Right renal cortex interstitium (tissue), 3 donors: ENCODE measurements around the gene GSTA5. TPM values are rescaled to one million over a fixed set of nuclear protein-coding genes. Genes with fewer than 3 reads are reported as not detected.
"Not testable (repeated sequence)": the region's sequence is repeated elsewhere in the genome, so short reads cannot be mapped to it uniquely, and the experiment has no call there.

ENCODE experiments used
- DNase-seq, 3 donors: peaks; one replicate each; pipeline ENCODE4 v3.0.0-alpha.2; 2013; ENCODE audit warnings: low read depth in 3 of 3, low spot score in 2 of 3
- polyA plus RNA-seq, 3 donors: library from polyadenylated mRNA; unstranded; fragments of 120-200 nt; gene quantifications; one replicate each; pipeline ENCODE4 v1.2.1, GENCODE V29; 2013; ENCODE audit not compliant: insufficient read length in 3 of 3

The GSTA5 gene
- polyA plus RNA-seq: not detected

DNA sequence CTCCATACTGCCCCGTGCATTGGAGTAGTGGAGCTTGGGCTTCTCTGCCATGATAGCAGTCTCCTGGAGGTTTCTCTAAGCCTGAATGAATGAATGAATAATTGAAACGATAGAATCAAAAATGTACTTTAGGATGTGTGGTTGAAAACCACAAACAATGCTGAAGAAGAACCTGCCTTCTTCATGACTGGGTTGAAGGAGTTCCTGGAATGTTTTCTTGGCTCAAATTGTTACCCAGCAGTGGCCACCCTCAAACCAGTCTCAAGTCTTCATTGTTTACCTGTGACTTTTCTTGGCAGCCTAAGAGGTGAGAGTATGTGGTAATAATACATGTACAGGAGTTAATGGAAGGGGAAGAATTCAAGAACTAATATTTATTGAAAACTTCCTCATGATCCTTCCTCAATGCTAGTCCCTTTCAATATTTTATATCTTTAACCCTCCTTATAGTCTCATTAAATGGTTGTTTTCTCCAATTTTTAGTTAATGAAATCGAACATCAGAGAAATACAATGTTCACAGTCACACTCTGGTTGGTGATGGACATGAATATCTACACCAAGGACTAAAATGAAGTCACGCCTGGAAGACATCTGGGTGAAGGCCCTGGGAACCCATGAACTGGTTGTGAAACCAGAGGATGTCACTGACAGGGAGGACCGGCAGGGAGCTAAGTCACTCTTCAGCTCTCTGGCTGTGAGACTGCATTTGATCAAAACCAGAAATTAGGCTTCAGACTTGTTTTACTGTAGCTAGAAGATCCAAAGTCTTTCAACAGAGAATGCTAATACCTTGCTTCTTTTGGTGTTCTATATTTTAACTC is at the start of gene GSTA5:
Gene GSTA5 (minus strand): TSS at position 51 of the 823 bp plus-strand sequence.
- no peak for DNase-seq

DNA sequence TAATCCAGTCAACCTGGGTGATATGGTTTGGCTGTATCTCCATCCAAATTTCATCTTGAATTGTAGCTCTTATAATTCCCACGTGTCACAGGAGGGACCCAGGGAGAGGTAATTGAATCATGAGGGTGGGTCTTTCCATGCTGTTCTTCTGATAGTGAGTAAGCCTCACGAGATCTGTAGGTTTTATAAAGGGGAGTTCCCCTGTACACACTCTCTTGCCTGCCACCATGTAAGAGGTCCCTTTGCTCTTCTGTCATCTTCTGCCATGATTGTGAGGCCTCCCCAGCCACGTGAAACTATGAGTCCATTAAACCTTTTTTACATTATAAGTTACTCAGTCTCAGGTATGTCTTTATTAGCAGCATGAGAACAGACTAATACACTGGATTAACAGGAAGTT is 49.4 kb upstream of the GSTA5 start:
- DNase-seq: no peak

DNA sequence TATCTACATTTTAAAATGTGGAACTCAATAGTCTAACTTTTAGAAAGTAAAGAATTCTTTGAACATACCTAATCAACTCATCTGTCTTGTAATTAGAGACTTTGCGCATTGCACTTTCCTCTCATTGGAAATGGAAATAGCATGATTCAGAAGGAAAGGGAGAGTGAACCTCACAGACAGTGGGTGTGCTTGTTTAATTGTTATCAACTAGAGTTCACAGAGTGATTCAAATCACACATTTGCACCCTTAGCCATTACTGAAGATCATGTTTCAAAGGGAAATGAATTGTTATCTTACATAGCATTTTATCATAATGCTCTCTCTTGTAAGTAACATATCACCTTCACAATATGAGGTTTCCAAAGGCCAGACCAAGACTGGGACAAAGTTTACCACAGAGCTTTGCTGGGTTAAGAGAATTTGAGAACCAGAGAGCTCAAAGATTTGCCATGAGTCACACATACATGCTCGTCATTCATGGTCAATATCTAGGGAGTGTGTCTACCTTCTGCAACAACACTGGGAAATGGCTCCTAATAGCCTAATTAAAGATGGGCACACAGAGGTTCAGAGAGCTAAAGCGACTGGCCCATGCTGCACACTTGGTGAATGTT is 47.4 kb upstream of the GSTA5 start:
- DNase-seq: no peak

DNA sequence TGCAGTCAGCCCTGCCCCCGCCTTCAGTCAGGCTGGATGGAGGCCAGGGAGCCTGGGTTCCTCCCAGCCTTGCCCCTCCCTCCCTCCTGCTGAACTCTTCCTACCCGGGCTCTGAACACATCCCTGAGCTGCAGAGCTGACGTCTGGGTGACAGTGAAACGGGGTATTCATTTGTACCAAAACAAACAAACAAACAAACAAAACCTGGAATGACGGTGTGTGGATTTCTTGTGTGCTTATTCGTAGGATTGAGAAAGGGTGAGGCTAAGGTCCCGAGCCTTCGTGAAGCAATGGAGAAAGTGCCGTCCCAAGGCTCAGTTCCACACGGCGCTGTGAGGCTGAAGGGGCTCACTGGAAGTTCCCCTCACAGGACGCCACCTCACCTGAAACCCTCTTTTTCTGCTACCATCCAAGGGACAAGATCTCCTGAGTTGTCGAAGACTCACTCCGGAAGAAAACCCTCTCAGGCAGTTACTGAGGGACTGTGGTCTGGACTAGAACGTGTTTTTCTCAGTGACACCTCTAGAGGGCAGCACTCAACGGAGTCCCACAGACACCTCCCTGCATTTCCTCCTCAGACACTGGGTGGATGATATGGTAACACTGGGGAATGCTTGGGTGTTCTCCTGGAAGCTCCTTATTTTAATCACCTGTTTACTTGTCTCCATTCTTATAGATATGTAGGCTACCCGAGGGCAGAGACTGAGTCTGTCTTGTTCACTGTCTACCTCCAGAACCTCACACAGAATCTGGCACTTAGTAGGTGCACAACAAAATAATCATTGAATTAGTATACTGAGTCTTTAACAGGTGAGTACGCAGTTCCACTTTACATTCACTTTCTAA is 41.6 kb upstream of the GSTA5 start:
- peak; percentile 38 to 56 (median 39) for DNase-seq

DNA sequence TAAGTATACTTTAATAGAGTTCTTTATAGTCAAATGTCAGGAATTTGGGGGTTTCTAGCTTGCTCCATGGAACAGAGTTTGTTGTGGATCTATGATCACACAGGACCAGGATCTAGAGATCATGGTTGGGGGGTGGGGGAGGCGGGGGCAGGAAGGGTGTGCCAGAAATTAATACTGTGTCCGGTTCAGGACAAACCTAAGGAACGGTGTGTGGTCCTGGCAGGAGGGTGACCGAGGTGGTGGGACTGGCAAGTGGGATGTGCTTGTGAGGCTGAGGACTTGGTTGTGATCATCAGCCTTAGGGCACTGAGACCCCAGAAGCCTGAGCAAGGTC is 41.0 kb upstream of the GSTA5 start:
- no peak for DNase-seq

DNA sequence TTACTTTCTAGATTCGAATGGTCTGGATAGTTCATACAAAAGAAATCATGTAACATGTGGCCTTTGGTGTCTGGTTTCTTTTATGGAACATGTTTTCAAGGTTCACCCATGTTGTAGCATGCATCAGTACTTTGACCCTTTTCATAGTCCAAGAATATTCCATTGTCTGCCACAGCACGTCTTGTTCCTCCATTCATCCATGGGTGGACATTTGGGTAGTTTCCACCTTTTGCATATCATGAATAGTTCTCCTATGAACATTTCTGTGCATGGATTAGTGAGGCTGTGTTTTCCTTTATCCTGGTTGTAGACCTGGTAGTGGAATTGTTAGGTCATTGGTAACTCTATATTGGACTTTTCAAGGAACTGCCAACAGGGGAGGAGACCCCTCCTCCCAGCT is 37.2 kb upstream of the GSTA5 start:
- DNase-seq: no peak

DNA sequence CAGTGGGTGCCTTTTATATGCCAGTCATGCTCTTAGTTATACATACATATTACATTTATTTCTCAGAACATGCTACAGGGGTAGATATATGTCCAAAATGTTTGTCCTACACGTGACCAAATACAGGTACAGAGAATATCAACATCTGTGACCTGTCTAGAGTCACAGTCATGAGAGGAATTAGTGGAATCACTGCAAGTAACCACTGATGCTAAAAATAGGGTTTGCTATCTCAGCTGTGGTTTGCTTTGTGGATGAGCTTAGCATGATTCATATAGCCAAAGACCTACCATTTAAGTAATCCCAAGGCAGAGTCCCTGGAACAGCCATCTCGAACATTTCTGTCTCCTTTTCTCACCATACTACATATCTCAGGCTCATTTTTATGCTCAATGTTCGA is 36.6 kb upstream of the GSTA5 start:
- no peak for DNase-seq

DNA sequence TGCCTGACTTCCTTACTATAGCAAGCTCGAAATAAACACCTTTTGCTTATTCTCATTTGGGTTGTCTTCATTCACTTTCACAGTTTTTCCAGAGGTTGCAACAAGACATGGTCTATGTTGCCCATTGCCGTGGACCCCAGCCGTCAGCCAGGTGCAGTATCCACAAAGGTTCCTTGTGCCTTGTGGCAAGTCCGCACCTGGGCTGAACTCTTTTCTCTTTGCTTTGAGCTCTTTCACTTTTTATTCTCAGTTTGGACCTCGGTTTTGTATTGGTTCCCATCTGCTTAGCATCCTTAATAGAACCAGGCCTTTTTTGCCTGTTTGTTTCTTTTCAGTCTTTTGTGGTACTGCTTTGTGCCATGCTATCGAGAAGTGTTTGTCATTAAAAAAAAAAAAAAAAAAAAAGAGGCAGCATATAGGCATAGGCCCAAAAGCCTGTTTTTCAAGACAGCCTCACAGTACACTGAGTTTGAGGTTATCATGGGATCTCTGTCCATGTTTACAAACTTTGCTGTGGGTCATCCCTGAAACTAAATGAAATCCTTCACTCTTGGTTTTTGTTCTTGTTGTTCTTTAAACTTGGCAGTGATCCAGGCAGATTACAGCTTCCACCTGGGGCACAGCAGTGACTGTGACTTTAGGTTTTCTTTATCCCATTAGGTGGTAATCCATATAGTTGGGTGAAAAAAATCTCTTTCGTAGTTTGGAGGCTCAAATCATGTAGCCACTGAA is 35.6 kb upstream of the GSTA5 start:
- DNase-seq: no peak

DNA sequence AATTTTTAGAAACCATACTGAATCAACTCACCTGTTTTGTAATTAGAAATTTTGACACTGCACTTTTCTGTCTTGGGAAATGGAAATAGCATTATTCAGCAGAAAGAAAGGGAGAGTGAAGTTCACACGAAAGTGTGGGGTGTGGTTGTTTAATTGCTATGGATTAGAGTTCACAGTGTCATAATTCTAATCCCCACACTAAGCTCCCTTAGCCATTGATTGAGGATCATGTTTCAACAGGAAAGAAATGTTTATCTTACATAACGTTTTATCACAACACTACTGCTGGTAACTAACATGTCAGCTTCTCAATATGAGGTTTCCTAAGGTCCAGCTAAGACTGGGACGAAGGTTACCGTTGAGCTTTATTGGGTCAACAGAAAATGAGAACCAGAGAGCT is 31.4 kb upstream of the GSTA5 start:
- DNase-seq: no peak

DNA sequence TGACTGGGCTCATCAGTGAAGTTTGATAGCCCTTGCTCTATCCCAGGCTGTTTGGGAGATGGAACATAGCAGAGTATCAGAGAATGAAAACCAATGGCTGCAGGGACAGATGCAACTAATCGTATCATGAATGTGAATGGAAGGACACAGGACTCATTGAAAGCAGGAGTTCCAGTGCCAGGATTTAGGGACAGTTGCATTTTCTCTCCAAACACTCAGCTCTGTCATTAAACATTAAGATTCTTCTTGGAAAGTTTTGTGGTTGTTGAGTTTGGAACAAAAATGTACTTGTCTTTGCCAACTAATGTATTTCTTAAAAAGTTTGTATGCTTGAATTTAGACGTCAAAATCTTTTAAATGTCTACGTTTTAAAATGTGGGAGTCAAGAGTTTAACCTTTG is 31.0 kb upstream of the GSTA5 start:
- no peak for DNase-seq

DNA sequence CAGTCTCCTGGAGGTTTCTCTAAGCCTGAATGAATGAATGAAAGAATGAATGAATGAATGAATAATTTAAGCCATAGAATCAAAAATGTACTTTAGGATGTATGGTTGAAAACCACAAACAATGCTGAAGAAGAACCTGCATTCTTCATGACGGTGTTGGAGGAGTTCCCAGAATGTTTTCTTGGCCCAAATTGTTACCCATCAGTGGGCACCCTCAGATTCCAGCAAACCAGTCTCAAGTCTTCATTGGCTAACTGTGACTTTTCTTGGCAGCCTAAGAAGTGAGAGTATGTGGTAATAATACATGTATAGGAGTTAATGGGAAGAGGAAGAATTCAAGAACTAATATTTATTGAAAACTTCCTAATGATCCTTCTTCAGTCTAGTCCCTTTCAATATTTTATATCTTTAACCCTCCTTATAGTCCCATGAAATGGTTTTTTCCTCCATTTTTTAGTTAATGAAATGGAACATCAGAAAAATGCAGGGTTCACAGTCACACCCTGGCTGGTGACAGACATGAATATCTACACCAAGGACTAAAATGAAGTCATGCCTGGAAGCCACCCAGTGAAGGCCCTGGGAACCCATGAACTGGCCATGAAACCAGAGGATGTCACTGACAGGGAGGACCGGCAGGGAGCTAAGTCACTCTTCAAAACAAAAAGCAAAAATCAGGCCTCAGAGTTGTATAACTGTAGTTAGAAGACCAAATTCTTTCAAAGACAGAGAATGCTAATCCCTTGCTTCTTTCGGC is 29.9 kb upstream of the GSTA5 start:
- not testable (repeated sequence) for DNase-seq

DNA sequence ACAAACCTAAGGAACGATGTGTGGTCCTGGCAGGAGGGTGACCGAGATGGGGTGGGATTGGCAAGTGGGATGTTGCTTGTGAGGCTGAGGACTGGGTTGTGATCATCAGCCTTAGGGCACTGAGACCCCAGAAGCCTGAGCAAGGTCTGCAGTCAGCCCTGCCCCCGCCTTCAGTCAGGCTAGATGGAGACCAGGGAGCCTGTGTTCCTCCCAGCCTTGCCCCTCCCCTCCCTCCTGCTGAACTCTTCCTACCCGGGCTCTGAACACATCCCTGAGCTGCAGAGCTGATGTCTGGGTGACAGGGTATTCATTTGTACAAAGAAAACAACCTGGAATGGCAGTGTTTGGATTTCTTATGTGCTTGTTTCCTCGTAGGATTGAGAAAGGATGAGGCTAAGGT is 28.3 kb upstream of the GSTA5 start:
- DNase-seq: not testable (repeated sequence)

DNA sequence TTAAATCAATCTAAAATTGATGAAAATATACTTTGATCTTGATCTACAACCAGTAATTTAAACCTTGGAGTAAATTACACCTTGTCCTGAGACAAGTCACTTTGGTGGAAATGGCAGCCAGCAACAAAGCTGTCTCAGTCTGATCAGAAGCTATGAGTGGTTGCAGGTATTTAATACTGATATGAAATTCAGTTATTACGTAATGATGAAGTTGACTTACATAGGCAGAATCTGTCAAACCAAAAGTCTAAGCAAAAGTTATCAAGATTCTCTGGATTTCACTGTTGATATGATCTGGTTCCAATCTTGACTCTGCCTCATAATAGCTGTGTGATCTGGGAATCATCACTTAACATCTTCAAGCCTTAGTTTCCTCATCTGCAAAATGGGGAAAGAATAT is 27.6 kb upstream of the GSTA5 start:
- DNase-seq: no peak

DNA sequence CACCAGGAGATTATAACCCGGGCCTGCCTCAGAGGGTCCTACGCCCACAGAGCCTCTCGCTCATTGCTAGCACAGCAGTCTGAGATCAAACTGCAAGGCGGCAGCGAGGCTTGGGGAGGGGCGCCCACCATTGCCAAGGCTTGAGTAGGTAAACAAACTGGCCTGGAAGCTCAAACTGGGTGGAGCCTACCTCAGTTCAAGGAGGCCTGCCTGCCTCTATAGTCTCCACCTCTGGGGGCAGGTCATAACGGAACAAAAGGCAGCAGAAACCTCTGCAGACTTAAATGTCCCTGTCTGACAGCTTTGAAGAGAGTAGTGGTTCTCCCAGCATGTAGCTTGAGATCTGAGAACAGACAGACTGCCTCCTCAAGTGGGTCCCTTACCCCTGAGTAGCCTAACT is 20.5 kb upstream of the GSTA5 start:
- DNase-seq: not testable (repeated sequence)

DNA sequence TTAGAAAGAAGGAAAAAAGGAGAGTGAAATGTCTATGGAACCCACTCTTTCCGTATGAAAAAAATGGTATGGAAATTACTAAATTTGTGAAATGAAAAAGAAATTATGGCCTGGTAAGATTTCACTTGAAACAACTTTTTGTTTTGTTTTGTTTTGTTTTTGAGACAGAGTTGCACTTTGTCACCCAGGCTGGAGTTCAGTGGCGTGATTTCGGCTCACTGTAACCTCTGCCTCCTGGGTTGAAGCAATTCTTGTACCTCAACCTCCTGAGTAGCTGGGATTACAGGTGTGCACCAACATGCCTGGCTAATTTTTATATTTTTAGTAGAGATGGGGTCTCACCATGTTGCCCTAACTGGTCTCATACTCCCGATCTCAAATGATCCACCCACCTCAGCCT is 17.8 kb upstream of the GSTA5 start:
- DNase-seq: no peak

DNA sequence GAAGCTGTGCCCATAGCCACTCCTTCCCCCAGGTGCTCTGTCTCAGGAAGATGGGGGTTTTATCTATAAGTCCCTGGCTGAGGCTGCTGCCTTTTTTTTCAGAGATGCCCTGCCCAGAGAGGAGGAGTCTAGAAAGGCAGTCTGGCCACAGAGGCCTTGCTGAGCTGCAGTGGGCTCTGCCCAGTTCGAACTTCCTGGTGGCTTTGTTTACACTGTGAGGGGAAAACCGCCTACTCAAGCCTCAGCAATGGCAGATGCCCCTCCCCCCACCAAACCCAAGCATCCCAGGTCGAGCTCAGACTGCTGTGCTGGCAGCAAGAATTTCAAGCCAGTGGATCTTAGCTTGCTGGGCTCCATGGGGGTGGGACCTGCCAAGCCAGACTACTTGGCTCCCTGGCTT is 15.5 kb upstream of the GSTA5 start:
- not testable (repeated sequence) for DNase-seq

DNA sequence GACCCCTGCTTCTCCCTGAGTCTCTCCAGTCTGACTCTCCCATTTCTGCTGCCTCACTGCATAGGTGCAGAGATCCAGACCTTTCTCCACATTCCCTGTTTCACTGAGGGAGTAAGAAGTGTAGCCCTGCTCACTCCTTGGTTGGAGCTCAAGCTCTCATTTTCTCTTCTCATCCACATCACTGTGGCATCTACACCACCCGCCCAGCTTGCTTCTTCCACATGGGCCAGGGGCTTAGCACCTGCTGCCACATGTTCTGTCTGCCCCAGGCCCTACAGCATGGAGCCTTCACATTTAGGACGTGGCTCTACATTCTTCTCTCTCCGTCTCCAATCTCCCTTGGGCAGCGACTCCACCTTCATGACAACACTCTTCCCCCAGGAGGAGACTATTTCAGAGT is 8.5 kb upstream of the GSTA5 start:
- DNase-seq: no peak

DNA sequence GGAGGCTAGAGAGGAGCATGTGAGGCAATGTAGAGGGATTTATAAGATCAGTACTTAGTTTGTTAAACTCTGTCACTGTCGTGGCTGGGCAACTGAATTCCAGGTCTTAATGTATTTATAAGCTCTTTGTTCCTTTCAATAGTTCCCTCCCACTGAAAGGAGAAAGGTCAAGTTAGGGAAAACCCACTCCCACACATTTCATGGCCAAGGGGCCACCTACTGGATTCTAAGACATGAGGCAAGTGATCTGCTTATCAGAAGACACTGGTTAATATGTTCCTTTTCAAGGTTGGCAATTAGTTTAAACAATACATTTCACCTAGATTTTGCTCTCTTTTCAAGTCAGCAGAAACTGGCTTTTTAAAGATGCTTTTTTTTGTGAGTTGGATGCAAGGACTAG is 5.4 kb upstream of the GSTA5 start:
- DNase-seq: no peak

DNA sequence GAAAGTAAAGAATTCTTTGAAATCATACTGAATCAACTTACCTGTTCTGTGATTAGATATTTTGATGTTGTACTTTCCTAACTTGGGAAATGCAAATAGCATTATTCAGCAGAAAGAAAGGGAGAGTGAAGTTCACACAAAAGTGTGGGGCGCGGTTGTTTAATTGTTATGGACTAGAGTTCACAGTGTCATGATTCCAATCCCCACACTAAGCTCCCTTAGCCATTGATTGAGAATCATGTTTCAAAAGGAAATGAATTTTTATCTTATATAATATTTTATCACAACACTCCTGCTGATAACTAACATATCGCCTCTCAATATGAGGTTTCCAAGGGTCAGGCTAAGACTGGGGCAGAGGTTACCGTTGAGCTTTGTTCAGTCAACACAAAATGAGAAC is 3.0 kb upstream of the GSTA5 start:
- DNase-seq: no peak
